Limb (tissue), 2 donors: ENCODE results near the gene RAB36.

ENCODE experiments used
- DNase-seq, 2 donors: peaks; one replicate each; pipeline ENCODE4 v3.0.0-alpha.2; 2016; ENCODE audit errors: extremely low spot score in 2 of 2

Gene RAB36

GRCh38 chr22:23137905-23138561, 7.2 kb upstream of the RAB36 start:
- DNase-seq: no peak

DNA sequence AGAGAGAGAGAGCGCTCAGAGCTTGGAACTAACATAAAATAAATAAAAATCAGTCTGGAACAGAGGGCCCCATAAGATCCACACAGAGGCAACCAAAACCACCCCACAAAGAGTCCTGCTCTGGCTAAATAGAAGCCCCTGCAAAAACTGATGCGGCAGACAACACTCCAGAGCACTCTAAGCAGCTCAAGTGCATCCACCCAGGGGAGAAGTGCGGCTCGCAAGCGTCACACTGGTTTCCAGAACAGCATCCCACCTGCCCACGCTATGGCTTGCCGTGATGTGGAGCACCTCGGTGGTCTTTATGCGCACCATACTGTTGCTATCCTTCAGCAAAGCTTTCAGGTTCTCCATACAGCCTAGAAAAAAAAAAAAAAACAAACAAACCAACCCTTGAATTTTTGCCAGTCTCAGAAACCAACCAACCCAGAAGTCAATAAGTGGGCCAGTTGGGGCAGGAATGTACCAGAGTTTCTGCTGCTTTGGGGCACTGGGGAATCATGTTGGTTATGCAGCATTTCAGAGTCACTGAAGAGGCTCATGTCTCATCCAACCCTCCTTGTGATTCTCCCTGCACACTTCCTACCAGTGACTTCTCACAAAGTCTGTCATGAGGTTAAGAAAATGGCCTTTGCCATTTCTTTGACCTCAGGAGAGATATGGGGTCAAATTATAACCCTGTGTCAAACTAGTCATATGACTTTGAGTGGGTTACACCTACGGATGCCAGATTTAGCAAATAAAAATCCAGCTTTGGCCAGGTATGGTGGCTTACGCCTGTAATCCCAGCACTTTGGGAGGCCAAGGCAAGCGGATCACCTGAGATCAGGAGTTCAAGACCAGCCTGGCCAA, 6.5 kb upstream of the RAB36 start:
- DNase-seq: no peak

DNA sequence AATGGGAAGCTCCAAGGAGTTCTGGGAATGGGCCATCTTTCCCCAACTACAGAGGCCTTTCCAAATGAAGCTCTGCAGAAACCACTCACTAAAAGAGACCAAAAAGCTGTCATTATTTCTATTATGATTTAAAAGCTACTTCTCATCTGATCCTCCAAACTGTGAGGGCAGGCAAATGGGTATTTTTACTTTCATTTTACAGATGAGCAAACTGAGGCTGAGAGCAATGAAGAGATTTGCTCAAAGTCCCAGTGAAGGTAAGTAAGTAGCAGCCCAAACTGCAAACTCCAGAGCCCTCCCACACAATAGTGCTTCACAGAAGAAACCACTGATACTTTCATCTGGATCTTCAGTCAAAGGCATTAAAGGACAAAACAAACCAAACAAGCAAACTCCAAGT, 4.9 kb upstream of the RAB36 start:
- DNase-seq: no peak

GRCh38 chr22:23142546-23143105, 2.7 kb upstream of the RAB36 start:
- no peak for DNase-seq

DNA sequence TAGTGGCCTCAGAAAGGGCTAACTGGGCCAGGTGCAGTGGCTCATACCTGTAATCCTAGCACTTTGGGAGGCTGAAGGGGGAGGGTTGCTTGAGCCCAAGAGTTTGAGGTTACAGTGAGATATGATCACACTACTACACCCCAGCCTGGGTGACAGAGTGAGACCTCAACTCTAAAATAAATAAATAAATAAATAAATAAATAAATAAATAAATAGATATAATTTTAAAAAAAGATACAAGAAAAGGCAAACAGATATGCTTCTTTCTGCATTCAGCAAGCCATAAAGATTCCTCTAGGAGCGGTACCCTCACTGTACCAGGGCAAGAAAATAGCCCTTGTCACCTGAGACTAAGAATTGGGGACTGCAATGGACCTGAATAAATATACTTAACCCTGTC, 2.2 kb upstream of the RAB36 start:
- no peak for DNase-seq

DNA sequence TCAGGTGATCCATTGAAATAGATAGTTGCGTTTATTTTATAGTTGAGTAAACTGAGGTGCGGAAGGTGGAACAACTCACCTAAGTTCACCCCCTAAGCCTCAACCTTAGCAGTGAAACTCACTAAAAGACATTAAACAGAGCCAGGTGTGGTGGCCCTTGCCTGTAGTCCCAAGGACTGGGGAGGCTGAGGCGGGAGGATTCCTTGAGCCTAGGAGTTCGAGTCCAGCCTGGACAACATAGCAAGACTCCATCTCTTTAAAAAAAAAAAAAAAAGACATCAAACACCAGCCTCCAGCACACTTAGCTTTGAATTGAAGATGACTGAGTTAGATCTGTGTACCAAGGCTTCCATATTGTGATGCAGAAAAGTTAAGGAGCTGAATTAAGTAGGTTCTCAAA, 845 bp upstream of the RAB36 start:
- no peak for DNase-seq

- no peak for DNase-seq
Observed at GRCh38 chr22:23145878-23146470, 697 bp downstream of the RAB36 start.

- DNase-seq: no peak
Observed at GRCh38 chr22:23146478-23147205, 1.4 kb downstream of the RAB36 start.

GRCh38 chr22:23147617-23148387, 2.5 kb downstream of the RAB36 start:
- DNase-seq: no peak

DNA sequence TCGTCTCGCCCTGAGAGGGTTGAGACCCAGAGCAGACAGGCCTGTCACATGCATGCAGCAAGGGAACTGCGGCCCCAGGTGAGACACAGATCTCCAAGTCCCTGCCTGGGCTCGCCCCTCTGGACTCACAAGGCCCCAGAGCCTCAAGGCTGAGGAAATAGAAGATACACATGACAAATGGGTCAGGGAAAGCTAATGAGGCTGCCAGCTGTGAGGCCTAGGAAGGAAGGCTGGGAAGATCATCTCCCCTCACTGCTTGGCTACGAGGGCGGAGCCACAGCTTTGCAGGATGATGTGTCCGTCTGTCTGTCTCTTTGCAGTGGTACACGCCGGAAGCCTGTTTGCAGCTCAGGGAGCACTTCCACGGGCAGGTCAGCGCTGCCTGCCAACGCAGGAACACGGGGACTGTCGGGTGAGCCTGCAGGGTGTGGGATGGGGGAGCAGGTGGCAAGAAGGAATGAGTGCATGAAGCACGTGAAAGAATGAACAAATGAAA, 4.5 kb downstream of the RAB36 start:
- no peak for DNase-seq

GRCh38 chr22:23150762-23151161, 5.5 kb downstream of the RAB36 start:
- no peak for DNase-seq

DNA sequence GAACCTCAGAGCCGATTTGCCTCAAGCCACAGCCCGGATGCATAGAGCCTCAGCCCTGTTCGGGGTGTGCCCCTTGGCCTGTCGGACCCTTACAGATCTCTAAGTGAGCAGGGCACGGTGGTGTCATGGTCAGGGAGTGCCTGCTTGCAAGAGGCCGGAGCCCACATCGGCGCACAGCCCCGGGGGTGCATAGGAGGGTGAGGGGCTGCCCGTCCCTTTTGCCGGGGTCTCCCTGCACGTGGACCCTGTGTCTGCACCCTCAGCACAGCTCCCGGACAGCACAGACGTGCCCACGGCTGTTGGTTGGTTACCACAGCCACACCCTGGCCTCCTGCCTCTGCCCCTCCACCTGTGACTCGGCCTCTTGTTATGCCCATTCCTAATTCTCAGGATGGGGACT, 6.5 kb downstream of the RAB36 start:
- DNase-seq: no peak

GRCh38 chr22:23152238-23153114, 7.2 kb downstream of the RAB36 start:
- no peak for DNase-seq

GRCh38 chr22:23153994-23154393, 8.7 kb downstream of the RAB36 start:
- no peak for DNase-seq

GRCh38 chr22:23154461-23154860, 9.2 kb downstream of the RAB36 start:
- DNase-seq: no peak

DNA sequence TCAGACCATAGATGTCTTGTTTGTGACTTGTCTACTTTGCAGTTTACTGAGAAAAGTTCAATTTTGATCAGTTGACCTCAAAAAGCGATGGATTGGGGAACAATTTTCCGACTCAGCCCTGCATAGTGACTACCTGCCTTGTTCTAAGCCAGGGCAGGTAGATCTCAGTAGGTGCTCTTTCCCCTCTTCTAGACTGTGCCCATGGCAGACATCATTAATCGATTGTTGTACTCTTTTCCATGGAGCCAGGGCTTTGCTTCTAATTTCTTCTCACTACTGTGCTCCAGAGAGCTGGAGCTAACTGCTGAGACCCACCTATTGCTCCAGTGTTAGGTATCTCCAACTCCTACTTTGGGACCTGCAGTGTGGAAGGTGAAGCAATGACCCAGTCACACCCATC, 9.9 kb downstream of the RAB36 start:
- no peak for DNase-seq

GRCh38 chr22:23155831-23156230, 10.6 kb downstream of the RAB36 start:
- no peak for DNase-seq

- DNase-seq: no peak
Observed at GRCh38 chr22:23156286-23156685, 11.0 kb downstream of the RAB36 start.
